ENCODE data around the gene SLC25A5.
A peak's percentile ranks its signal among the peaks of the same experiment; 100 is the strongest.
"Not testable (repeated sequence)": the region's sequence is repeated elsewhere in the genome, so short reads cannot be mapped to it uniquely, and the experiment has no call there.

SLC25A5 gene

DNA sequence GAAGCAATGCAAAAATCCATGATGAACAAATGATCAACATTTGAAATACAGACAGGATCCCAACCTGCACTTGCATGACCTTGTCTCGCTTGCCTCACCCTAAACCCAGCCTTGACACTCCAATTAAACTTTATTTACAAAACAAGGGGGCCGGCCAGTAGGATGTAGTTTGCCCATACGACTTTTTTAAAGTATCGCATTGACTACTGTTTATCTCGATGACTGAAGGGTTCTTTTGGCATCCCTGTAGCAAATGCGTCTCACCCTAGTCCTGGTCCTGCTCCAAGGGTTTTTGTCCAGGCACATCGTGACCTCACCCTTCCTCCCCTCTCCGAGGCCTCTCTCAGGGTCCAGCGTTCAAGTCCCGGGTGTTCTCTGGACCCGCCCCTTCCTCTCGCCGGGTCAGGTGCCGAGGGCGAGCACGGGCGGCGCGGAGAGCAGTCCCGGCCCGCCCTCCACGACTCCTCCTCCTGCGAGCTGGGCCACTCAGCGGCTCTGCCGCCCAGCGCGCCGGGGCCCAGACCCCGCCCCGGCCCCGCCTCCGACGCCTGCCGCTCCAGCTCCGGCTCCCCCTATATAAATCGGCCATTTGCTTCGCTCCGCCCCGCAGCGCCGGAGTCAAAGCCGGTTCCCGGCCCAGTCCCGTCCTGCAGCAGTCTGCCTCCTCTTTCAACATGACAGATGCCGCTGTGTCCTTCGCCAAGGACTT lies at the start of gene SLC25A5:
Gene SLC25A5 (plus strand): TSS at position 603 of the 709 bp plus-strand sequence. CDS start 72 bp downstream, at position 675.
- no CpG with 5 or more reads among the region's 46 CpGs for WGBS (ENCODE audit: insufficient coverage, insufficient read length)
- no peaks in the 10 kb centered on the region for H3K4me1 ChIP-seq (ENCODE audit: control insufficient read depth, insufficient read depth, low read length)
- H3K27ac ChIP-seq (ENCODE audit: low read length) = no peak within 1 kb of the TSS
- H3K9me3 ChIP-seq (ENCODE audit: control insufficient read depth, insufficient read depth, low read length) = no peaks in the 10 kb centered on the region
- peaks cover 8% of the 10 kb centered on the region for H3K36me3 ChIP-seq (ENCODE audit: control insufficient read depth, insufficient read depth, low read length)
- H3K27me3 ChIP-seq (ENCODE audit: control insufficient read depth, insufficient read depth, low read length) = no peaks in the 10 kb centered on the region
- DNase-seq (ENCODE audit: low read depth, low spot score) = peak; percentile 41
- peak within 1 kb of the TSS; percentile 87 for H3K4me3 ChIP-seq (ENCODE audit: low read length)

- DNase-seq (ENCODE audit: low read depth, low spot score) = no peak
- no peaks in the 10 kb centered on the region for H3K4me1 ChIP-seq (ENCODE audit: control insufficient read depth, insufficient read depth, low read length)
- H3K4me3 ChIP-seq (ENCODE audit: low read length) = no peak overlapping the region
- H3K36me3 ChIP-seq (ENCODE audit: control insufficient read depth, insufficient read depth, low read length) = no peaks in the 10 kb centered on the region
- WGBS (ENCODE audit: insufficient coverage, insufficient read length) = no CpG with 5 or more reads among the region's 4 CpGs
- H3K27ac ChIP-seq (ENCODE audit: low read length) = no peak overlapping the region
- no peaks in the 10 kb centered on the region for H3K27me3 ChIP-seq (ENCODE audit: control insufficient read depth, insufficient read depth, low read length)
- no peaks in the 10 kb centered on the region for H3K9me3 ChIP-seq (ENCODE audit: control insufficient read depth, insufficient read depth, low read length)
Observed at GRCh38 chrX:119419146-119419545, 49.1 kb upstream of the SLC25A5 start.

- H3K9me3 ChIP-seq (ENCODE audit: control insufficient read depth, insufficient read depth, low read length) = no peaks in the 10 kb centered on the region
- no CpG with 5 or more reads among the region's 2 CpGs for WGBS (ENCODE audit: insufficient coverage, insufficient read length)
- no peaks in the 10 kb centered on the region for H3K36me3 ChIP-seq (ENCODE audit: control insufficient read depth, insufficient read depth, low read length)
- no peak for DNase-seq (ENCODE audit: low read depth, low spot score)
- no peak overlapping the region for H3K4me3 ChIP-seq (ENCODE audit: low read length)
- H3K4me1 ChIP-seq (ENCODE audit: control insufficient read depth, insufficient read depth, low read length) = no peaks in the 10 kb centered on the region; the same call in 1 of the 2 replicates
- no peaks in the 10 kb centered on the region for H3K27me3 ChIP-seq (ENCODE audit: control insufficient read depth, insufficient read depth, low read length)
- no peak overlapping the region for H3K27ac ChIP-seq (ENCODE audit: low read length)
Observed at GRCh38 chrX:119419898-119420297, 48.3 kb upstream of the SLC25A5 start.

DNA sequence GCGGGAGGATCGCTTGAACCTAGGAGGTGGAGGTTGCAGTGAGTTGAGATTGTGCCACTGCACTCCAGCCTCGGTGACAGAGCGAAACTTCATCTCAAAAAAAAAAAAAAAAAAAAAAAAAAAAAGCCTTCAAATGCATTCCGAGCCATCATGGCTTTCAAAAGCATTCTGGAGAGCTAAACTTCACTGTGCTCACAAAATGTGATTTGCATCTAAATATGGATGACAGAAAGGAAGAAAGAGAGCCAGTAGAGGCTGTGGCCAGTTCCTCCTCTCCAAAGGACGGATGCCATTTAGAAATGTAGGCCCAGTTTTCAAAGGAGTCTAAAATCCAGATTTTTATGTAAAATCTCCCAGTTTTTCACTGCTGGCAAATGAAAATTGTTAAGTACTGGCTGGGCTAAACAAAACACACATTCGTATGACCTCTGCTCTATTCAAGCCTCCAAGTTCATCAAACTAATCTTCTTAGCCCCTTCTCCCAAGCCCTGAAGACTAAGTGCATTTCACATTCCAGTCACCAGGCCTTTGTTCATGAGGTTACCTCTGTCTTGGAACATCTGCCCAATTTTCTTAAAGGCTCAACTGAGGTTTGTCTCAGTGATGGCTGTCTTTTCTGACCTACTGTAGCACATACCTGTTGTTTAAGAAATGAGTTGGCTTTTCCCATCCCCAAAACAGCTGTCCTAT lies 47.1 kb upstream of the SLC25A5 start:
- no peaks in the 10 kb centered on the region for H3K9me3 ChIP-seq (ENCODE audit: control insufficient read depth, insufficient read depth, low read length)
- no peak overlapping the region for H3K4me3 ChIP-seq (ENCODE audit: low read length)
- no peak for DNase-seq (ENCODE audit: low read depth, low spot score)
- WGBS (ENCODE audit: insufficient coverage, insufficient read length) = no CpG with 5 or more reads among the region's 7 CpGs
- H3K4me1 ChIP-seq (ENCODE audit: control insufficient read depth, insufficient read depth, low read length) = no peaks in the 10 kb centered on the region; the same call in 1 of the 2 replicates
- no peaks in the 10 kb centered on the region for H3K36me3 ChIP-seq (ENCODE audit: control insufficient read depth, insufficient read depth, low read length)
- no peaks in the 10 kb centered on the region for H3K27me3 ChIP-seq (ENCODE audit: control insufficient read depth, insufficient read depth, low read length)
- no peak overlapping the region for H3K27ac ChIP-seq (ENCODE audit: low read length)

DNA sequence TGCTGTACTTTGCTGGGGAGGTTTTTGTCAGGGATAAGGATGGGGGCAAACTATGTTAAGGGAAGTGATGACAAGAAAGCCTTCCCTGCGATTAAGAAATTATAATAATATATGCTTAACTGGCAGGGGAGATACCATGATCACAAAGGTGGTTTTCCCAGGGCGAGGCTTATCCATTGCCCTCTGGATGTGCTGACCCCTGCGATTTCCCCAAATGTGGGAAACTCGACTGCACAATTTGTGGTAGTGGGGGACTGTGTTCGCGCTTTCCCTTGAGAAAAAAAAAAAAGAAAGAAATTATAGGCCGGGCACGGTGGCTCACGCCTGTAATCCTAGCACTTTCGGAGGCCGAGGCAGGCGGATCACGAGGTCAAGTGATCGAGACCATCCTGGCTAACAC lies 44.6 kb upstream of the SLC25A5 start:
- H3K4me3 ChIP-seq (ENCODE audit: low read length) = no peak overlapping the region
- no CpG with 5 or more reads among the region's 14 CpGs for WGBS (ENCODE audit: insufficient coverage, insufficient read length)
- no peak for DNase-seq (ENCODE audit: low read depth, low spot score)

DNA sequence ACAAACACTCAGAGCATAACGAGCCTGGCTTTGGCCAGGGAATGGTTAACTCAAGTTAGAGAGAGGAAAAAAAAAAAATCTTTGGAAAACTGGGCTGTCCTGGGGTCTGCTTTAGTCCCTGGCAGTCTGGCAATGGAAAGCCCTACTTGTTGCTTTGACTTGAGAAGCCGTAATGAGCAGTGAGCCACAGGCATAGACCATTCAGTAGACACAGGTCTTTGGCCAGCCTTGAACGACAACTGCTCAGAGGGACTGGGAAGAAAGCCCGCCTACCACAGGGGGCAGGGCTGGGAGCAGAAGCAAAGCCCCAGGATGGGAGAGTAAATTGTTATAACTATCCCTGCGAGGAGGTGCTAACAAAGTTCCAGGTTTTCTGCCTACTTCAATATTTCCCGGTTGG lies 43.2 kb upstream of the SLC25A5 start:
- H3K27ac ChIP-seq (ENCODE audit: low read length) = no peak overlapping the region
- H3K4me1 ChIP-seq (ENCODE audit: control insufficient read depth, insufficient read depth, low read length) = no peaks in the 10 kb centered on the region; the same call in 1 of the 2 replicates
- no peak for DNase-seq (ENCODE audit: low read depth, low spot score)
- WGBS (ENCODE audit: insufficient coverage, insufficient read length) = no CpG with 5 or more reads among the region's 6 CpGs
- H3K36me3 ChIP-seq (ENCODE audit: control insufficient read depth, insufficient read depth, low read length) = no peaks in the 10 kb centered on the region
- no peaks in the 10 kb centered on the region for H3K27me3 ChIP-seq (ENCODE audit: control insufficient read depth, insufficient read depth, low read length)
- H3K9me3 ChIP-seq (ENCODE audit: control insufficient read depth, insufficient read depth, low read length) = no peaks in the 10 kb centered on the region
- H3K4me3 ChIP-seq (ENCODE audit: low read length) = no peak overlapping the region

More for the DNA sequence above, 44.6 kb upstream of the SLC25A5 start:
- Histone ChIP-seq H3K4me1 (ENCODE audit: control insufficient read depth, insufficient read depth, low read length) (no peaks in the 10 kb centered on the region; the same call in 1 of the 2 replicates), H3K36me3 (ENCODE audit: control insufficient read depth, insufficient read depth, low read length) (no peaks in the 10 kb centered on the region), H3K27me3 (ENCODE audit: control insufficient read depth, insufficient read depth, low read length) (no peaks in the 10 kb centered on the region), H3K27ac (ENCODE audit: low read length) (no peak overlapping the region), H3K9me3 (ENCODE audit: control insufficient read depth, insufficient read depth, low read length) (no peaks in the 10 kb centered on the region)

GRCh38 chrX:119427024-119427794 lies 41.0 kb upstream of the SLC25A5 start:
- WGBS (ENCODE audit: insufficient coverage, insufficient read length) = no CpG with 5 or more reads among the region's 9 CpGs
- Histone ChIP-seq H3K4me1 (ENCODE audit: control insufficient read depth, insufficient read depth, low read length) (no peaks in the 10 kb centered on the region; the same call in 1 of the 2 replicates), H3K4me3 (ENCODE audit: low read length) (no peak overlapping the region), H3K27me3 (ENCODE audit: control insufficient read depth, insufficient read depth, low read length) (no peaks in the 10 kb centered on the region), H3K9me3 (ENCODE audit: control insufficient read depth, insufficient read depth, low read length) (no peaks in the 10 kb centered on the region), H3K27ac (ENCODE audit: low read length) (no peak overlapping the region), H3K36me3 (ENCODE audit: control insufficient read depth, insufficient read depth, low read length) (no peaks in the 10 kb centered on the region)
- DNase-seq (ENCODE audit: low read depth, low spot score) = no peak

- no peaks in the 10 kb centered on the region for H3K36me3 ChIP-seq (ENCODE audit: control insufficient read depth, insufficient read depth, low read length)
- no CpG with 5 or more reads among the region's 4 CpGs for WGBS (ENCODE audit: insufficient coverage, insufficient read length)
- no peaks in the 10 kb centered on the region; the same call in 1 of the 2 replicates for H3K4me1 ChIP-seq (ENCODE audit: control insufficient read depth, insufficient read depth, low read length)
- H3K4me3 ChIP-seq (ENCODE audit: low read length) = no peak overlapping the region
- no peaks in the 10 kb centered on the region for H3K9me3 ChIP-seq (ENCODE audit: control insufficient read depth, insufficient read depth, low read length)
- no peak for DNase-seq (ENCODE audit: low read depth, low spot score)
- H3K27ac ChIP-seq (ENCODE audit: low read length) = no peak overlapping the region
- H3K27me3 ChIP-seq (ENCODE audit: control insufficient read depth, insufficient read depth, low read length) = no peaks in the 10 kb centered on the region
Observed at GRCh38 chrX:119427795-119428185, 40.5 kb upstream of the SLC25A5 start.

DNA sequence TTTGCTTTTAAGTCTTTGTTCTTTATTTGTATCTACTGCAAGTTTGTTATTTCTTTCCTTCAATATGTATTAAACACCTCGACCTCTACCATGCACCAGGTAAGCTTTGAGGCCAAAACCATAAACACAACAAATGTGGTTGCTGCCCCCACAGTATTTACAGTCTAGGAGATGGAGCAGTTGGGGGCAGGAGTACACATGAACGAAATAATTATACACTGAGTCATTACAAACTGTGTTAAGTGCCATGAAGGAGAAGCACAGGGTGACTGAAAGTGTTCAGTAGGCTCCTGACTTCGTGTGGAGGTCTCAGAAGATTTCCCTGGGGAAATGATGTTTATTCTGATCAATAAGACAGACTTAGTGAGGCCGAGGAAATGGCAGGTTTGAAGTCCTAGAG lies 38.8 kb upstream of the SLC25A5 start:
- no peaks in the 10 kb centered on the region for H3K27me3 ChIP-seq (ENCODE audit: control insufficient read depth, insufficient read depth, low read length)
- no peaks in the 10 kb centered on the region; the same call in 1 of the 2 replicates for H3K4me1 ChIP-seq (ENCODE audit: control insufficient read depth, insufficient read depth, low read length)
- DNase-seq (ENCODE audit: low read depth, low spot score) = no peak
- no peak overlapping the region for H3K4me3 ChIP-seq (ENCODE audit: low read length)
- no peak overlapping the region for H3K27ac ChIP-seq (ENCODE audit: low read length)
- no peaks in the 10 kb centered on the region for H3K36me3 ChIP-seq (ENCODE audit: control insufficient read depth, insufficient read depth, low read length)
- no peaks in the 10 kb centered on the region for H3K9me3 ChIP-seq (ENCODE audit: control insufficient read depth, insufficient read depth, low read length)
- no CpG with 5 or more reads among the region's 4 CpGs for WGBS (ENCODE audit: insufficient coverage, insufficient read length)

DNA sequence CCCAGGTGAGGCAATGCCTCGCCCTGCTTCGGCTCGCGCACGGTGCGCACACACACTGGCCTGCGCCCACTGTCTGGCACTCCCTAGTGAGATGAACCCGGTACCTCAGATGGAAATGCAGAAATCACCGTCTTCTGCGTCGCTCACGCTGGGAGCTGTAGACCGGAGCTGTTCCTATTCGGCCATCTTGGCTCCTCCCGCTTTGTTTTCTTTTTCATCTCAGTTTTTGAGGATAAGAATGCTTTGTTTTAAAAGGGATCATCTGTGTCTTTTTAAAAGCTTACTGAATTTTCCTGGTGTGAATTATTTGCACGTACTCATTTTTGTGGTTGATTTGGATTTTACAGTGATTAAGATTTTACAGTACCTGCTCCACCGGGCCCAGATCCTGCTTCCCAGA lies 26.9 kb upstream of the SLC25A5 start:
- not testable (repeated sequence) for H3K27me3 ChIP-seq (ENCODE audit: control insufficient read depth, insufficient read depth, low read length); H3K4me1 ChIP-seq (ENCODE audit: control insufficient read depth, insufficient read depth, low read length); H3K9me3 ChIP-seq (ENCODE audit: control insufficient read depth, insufficient read depth, low read length); H3K4me3 ChIP-seq (ENCODE audit: low read length); H3K36me3 ChIP-seq (ENCODE audit: control insufficient read depth, insufficient read depth, low read length); DNase-seq (ENCODE audit: low read depth, low spot score); H3K27ac ChIP-seq (ENCODE audit: low read length)
- no CpG with 5 or more reads among the region's 17 CpGs for WGBS (ENCODE audit: insufficient coverage, insufficient read length)
